Stimulated activated CD4-positive, alpha-beta T cell treated with anti-CD3 and anti-CD28 coated beads, TNF-alpha, amount 100 ng/mL, for 48 hours (primary cell): ENCODE measurements around the gene GPATCH8.
"Not testable (repeated sequence)": the region's sequence is repeated elsewhere in the genome, so short reads cannot be mapped to it uniquely, and the experiment has no call there.

Experiments
- DNase-seq, 3 donors: peaks; one replicate each; pipeline ENCODE4 v3.0.0-alpha.2; 2020; ENCODE audit warnings: low read depth in 3 of 3

The GPATCH8 gene

GRCh38 chr17:44397479-44398440 lies 105.4 kb downstream of the GPATCH8 start:
- DNase-seq, result no peak

GRCh38 chr17:44396946-44397345 lies 106.3 kb downstream of the GPATCH8 start:
- DNase-seq, result no peak

DNA sequence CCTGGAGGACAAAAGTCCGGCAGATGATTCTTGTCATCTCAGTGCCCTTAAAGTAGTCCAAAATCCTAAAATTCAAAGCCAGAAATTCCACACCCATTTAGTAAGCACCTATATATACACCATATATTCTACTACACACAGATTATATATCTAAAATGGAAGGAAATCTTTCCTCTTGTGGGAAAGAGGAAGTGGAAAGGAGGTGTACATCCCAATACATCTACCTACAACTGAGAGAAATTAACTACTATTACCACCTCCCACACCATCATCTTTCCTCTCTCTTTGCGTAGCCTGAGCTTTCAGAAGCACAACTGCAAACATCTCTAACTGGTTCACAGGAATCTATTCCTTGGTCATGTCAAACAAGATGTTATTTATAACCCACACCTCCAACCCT lies 108.4 kb downstream of the GPATCH8 start:
- no peak for DNase-seq

GRCh38 chr17:44394112-44394511 lies 109.1 kb downstream of the GPATCH8 start:
- DNase-seq, result not testable (repeated sequence)

- DNase-seq, result no peak
Measured at GRCh38 chr17:44390250-44390870, 112.8 kb downstream of the GPATCH8 start.

- DNase-seq, result no peak
Measured at GRCh38 chr17:44389723-44390202, 113.4 kb downstream of the GPATCH8 start.

DNA sequence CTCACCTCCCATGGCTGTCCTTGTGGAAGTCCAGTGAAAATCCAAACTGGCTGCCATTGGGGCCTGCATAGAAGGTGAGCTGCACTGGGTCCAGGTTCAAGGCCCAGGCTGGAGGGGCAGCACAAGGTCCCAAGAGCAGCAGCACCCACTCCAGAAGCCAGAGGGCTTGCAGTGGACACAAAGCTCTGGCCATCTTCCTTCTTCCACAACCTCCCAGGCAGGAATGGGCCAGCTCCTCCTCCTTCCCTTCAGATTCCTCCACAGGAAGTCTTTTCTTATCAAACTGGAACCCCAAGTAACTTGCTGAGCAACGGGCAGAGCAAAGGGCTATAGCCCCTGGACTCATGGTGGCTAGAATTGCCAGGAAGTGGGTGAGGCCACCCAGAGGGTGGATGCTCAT lies 113.9 kb downstream of the GPATCH8 start, which contains the start of gene ITGA2B:
Gene ITGA2B, minus strand, starts transcription at position 369 of the 400 bp plus-strand sequence. Its CDS starts 176 bp downstream, at position 193.
- no peak for DNase-seq

- DNase-seq, result no peak
Measured at GRCh38 chr17:44387804-44388203, 115.4 kb downstream of the GPATCH8 start.

- DNase-seq, result no peak
Measured at GRCh38 chr17:44386182-44386525, 117.1 kb downstream of the GPATCH8 start.

- peak; percentile 80 to 88 (median 81) for DNase-seq
Measured at GRCh38 chr17:44385287-44386181, 117.7 kb downstream of the GPATCH8 start.

DNA sequence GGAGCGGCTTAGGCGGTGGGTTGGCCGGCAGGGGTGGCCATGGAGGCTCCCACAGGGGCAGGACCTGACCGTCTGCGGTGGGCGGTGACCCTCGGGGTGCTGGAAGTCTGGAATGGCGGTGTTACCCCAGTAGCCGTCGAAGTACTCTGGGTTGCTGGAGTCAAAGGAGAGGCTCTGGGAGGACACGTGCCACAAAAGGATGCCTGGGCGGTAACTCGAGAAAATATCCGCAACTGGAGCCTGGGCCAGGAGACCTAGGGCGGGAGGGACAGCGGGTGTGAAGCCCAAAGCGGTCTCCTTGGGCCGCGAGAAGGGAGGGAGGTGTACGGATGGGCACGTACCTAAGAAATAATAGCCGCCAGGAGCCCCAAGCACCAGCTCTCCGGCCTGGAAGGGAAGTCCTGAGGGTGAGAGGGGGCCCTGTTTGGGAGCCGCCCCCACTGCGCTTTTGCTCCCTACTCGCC lies 118.4 kb downstream of the GPATCH8 start:
- peak in 1 of 3 donors; percentile 11 for DNase-seq

DNA sequence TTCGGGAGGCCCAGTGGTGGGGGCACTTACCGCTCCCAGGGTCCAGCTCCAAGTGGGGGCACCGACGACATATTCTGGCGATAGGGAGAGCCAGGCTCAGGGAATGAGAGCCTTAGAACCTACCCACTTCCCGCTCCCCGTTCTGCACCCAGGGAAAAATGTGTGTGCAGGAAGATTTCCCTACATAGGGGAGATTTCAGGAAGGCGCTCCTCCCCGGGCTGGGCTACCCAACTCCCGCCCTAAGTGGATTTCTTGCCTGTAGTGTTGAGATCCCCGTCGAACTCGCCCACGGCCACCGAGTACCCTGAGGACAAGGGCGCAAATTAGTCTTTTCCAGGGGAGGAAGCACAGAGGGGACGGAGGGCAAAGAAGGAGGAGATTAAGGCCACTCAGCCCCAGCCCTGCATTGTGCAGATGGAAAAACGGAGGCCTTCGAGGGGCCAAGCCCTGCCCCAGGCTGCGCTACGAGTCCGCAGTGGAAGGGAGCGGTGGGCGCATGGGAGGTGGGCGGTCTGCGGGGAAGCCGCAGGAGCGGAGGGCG lies 118.9 kb downstream of the GPATCH8 start:
- no peak for DNase-seq

- DNase-seq, result no peak
Measured at GRCh38 chr17:44383861-44384260, 119.3 kb downstream of the GPATCH8 start.

GRCh38 chr17:44383363-44383762 lies 119.8 kb downstream of the GPATCH8 start:
- no peak for DNase-seq

GRCh38 chr17:44382917-44383316 lies 120.3 kb downstream of the GPATCH8 start:
- no peak for DNase-seq

DNA sequence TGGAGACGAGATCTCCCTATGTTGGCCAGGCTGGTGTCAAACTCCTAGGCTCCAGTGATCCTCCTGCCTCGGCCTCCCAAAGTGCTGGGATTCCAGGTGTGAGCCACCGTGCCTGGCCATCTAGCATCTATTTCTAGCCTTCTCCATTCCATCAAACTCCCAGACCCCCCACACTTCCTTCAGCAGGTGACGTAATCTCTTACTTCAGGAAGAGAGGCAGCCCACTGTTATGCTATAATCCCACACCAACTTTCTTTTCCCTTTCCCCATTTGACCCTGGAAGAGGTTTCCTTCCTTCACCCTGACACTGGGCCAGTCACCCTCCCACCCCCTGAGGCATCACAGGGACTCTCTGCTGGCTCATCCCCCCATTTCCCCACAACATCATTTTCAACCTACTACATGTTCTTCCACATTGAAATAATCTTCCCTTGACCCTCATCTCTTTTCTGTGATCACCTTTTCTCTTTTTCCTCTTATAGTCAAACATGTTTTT lies 121.3 kb downstream of the GPATCH8 start:
- DNase-seq, result no peak

DNA sequence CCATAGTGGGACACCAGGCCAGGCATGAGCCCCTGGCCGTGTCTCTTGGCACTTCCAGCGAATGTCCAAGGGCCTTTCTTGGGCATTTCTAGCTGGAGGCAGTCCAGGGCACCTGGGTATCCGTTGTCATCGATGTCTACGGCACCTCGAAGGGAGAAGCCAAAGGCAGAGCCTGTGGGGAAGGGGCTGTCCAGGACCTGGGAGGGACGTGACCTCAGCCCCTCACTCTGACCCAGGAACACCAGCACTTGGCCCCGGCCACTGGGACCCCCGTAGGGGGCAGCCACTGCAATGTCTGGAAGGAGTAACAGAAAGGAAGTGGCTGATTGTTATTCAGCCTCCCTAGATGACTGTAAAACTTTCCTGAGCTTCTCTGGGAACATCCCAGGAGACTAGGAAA lies 122.4 kb downstream of the GPATCH8 start:
- DNase-seq, result no peak

DNA sequence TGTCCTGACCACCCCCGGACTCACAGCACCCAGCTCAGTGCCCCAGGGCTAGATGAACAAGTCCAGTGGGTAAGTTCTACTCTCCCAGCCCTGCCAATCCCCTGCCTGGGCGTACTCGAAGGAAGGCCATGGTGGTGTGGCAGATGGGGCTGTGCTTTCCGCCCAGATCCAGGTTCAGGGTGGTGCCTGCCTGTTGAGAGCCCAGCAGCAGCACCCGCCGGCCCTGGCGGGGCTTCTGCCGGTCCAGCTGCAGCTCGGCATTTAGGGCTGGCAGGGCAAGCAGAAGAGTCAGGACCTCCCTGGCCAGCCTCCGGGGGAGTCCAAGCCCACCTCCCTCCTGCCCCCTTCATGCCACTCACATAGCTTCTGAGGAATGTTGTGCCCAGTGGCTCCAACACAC lies 123.3 kb downstream of the GPATCH8 start:
- DNase-seq, result no peak

- DNase-seq, result no peak
Measured at GRCh38 chr17:44378171-44378705, 125.0 kb downstream of the GPATCH8 start.

GRCh38 chr17:44376779-44377178 lies 126.4 kb downstream of the GPATCH8 start:
- no peak for DNase-seq

- DNase-seq, result peak in 1 of 3 donors; percentile 26
Measured at GRCh38 chr17:44376124-44376523, 127.1 kb downstream of the GPATCH8 start.
